NCI-H446 (cell line): ENCODE data around the gene WDPCP.
"Not testable (repeated sequence)": the region's sequence is repeated elsewhere in the genome, so short reads cannot be mapped to it uniquely, and the experiment has no call there.

Source experiments
- DNase-seq, 2 experiments: peaks; one replicate each; lab custom pipeline; 2025; lab: John Stamatoyannopoulos, UW

The WDPCP gene

DNA sequence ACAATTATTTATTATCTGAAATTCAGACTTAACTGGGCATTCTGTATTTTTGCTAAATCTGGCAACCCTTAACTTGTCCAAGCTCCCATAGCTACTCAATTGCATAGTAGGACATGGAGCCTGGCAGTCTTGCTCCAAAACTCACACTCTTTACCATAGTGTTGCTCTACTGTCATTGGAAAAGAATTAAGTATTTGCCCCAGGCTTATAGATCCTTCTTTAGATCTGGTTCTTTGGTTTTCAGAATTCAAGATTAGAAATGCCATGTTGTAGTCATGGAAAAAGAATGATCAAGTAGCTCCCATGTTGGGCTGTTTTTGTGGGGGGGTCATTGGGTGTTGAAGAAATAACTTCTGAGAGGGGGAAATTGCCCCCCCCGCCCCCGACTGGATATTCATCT lies 240.9 kb downstream of the WDPCP start:
- no peak for DNase-seq

DNA sequence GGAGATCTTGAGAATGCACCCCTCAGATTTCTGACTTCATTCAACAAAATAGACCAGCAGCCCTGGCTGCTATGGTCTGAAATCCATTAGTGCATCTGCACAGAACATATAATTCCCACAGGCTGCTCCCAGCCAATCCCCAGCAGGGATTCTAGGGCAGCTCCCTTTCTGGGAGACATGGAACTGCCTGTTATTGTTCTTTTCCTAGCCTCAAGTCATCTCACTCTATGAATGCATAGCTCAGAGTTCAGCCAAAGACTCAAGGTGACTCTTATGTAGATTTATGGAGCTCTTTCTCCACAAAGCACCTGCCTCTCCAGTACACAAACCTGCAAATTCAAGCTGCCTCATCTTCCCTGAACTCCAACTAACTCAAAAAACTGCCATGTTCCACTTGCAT lies 241.9 kb downstream of the WDPCP start:
- DNase-seq, result no peak

DNA sequence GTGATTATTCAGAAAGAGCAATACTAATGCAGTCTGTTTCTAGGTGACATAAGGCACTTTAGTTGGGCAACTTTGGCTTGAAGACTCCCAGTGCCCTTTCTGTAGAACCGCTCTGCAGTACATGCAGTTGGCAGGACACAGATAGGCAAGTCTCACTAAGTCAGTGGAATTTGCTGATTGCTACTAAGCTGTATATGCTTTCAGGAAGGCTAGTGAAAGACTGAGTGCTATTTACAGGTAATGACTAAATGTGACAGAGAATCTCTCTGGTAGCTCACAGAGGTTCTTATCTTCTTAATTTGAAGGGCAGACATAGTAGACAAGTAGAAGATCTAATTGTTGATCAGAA lies 243.0 kb downstream of the WDPCP start:
- DNase-seq, result no peak

DNA sequence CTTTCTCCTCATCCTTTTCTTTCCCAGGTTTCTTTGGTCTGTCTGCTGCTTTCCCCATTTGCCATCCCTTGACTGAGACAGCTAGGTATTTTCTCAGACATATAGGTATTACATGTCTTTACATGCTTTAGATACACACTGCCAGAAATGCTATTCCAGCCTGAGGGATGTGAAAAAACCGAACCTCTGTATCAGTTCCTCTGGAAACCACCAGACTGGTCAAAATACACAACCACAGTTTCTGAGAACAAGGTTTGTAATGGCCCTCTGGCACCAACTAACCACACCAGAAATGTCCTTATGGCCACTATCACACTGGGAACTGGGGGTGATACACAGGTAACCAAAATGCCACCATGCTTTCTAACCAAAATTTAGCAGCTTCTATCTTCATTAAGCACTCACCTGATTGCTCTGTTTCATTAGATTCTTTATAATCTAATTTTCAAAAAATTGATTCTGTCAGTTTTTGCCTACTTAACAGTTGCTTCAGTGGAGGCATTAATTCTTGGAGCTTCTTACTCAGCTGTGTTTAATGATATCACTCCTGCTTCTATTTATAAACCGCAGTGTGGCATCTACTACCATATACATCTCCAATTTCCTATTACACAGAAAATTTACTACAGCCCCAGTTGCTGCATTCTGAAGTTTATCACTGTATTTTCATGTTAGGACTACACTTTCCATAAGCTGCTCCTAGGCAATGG lies 243.5 kb downstream of the WDPCP start:
- no peak for DNase-seq

DNA sequence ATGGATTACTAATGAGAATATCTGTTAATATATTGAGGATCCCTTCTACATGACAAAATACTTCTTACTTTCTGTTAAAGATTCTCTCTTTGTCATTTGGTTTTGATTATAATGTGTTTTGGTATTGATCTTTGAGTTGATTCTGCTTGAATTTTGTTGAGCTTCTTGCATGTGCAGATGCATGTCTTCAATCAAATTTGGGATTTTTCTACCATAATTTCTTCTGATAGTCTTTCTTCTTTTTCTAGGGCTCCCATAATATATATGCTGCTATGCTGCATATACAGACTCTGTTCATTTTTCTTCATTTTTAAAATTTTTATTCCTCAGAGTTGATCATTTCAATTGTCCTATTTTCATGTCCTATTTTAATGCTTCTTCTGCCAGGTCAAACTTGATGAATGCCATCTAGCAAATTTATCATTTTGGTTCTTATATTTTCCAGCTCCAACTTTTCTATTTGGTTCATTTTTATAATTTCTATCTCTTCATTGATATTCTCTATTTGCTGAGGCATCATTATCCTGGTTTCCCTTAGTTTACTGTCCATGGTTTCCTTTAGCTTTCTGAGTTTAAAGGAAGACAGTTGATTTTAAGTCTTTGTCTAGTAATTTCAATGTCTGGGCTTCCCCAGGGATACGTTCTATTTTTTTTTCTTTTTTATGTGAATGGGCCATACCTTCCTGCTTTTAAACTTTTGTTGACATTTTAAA lies 244.7 kb downstream of the WDPCP start:
- no peak for DNase-seq

DNA sequence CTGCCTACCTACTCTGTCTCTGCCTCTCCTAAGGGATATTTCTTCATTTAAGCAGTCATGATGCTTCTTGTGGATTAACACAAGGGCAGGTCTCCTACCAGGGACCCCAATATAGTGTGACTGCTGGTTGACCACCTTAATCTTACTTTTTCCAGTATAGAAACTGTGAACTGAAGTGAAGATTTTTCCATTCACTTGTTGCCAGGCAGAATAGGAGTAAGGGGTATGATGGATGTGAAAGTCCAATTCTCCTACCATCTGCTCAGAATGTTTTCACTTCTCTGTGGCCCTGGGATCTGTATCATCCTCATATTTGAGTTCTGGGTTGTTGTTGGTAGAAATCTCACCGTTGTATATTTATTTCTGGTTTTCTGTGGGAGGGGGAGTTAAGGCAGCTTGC lies 247.8 kb downstream of the WDPCP start:
- no peak for DNase-seq

DNA sequence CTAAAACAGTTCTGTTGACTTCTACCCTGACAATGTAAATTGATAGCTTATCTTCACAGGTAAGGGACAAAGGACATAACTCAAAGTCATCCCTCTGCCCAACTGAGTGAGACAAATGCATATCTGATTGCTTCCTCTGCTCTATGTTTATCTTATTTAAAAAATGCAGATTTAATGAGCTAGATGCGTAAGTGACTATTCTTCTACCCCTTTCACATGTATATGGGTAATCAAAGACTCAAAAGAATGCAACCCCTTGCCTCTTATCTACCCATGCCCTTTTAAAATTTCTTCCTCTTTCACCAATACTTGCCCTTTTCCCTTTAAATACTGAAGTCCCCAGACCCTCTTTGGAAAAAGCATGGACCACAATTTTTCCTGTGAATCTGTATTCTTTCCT lies 253.4 kb downstream of the WDPCP start:
- DNase-seq, result no peak

DNA sequence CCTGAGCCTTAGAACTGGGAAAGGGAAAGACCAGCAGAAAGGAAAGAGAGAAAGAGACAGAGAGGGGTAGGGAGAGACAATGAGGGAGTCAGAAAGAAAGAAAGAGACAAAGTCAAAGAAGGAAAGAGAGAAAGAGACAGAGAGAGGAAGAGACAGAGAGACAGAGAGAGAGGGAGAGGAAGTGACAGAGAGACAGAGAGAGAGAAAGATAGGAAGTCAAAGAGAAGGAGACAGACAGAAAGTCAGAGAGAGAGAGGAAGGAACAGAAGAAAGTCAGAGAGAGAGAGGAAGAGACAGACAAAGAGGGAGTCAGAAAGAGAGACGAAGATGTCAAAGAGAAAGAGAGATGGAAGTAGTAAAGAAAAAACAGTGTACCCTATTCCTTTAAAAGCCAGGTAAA lies 261.8 kb downstream of the WDPCP start:
- no peak for DNase-seq

DNA sequence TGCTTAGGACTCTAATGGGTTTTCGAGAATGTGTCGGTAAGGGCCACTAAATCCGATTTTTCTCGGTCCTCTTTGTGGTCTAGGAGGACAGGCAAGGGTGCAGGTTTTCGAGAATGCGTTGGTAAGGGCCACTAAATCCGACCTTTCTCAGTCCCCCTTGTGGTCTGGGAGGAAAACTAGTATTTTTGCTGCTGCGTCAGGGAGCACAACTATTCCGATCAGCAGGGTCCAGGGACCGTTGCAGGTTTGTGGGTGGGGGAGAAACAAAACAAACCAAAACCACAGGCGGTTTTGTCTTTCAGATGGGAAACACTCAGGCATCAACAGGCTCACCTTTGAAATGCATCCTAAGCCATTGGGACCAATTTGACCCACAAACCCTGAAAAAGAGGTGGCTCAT lies 264.6 kb downstream of the WDPCP start:
- not testable (repeated sequence) for DNase-seq

DNA sequence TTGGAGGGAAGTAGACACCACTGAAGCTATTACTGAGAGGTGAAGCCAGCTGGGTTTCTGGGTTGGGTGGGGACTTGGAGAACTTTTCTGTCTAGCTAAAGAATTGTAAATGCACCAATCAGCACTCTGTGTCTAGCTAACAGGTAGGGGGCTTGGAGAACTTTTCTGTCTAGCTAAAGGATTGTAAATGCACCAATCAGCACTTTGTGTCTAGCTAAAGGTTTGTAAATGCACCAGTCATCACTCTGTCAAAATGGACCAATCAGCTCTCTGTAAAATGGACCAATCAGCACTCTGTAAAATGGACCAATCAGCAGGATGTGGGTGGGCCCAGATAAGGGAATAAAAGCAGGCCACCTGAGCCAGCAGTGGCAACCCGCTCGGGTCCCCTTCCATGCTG lies 266.3 kb downstream of the WDPCP start:
- not testable (repeated sequence) for DNase-seq

DNA sequence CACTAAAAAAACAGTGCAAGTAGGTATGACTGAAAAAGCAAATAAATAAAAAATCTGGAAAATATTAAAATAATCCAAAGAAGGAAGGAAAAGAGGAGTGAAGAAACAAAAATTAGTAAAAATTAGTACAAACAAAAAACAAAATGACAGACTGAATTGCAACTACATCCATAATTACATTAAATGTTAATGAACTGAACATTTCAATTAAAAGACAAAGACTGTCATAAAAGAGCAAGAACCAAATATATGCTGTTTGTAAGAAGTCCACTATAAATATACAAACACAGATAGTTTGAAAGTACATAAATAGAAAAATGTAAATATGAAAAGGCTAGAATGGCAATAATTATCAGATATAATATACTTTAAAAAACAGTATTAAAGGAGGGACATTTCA lies 267.6 kb downstream of the WDPCP start:
- DNase-seq, result no peak

DNA sequence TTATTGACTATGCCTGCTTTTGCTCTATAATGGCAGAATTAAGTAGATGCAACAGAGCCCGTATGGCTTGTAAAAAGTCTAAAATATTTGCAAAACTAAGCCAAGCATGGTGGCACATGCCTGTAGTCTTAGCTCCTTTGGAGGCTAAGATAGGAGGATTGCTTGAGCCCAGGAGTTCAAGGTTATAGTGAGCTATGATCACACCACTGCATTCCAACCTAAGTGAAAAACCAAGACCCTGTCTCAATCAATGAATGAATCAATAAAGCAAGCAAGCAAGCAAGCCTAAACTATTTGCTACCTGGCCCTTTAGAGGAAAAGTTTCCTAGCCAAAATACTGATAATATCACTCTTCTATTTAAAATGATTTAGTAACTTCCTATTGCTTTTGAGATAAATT lies 277.7 kb downstream of the WDPCP start:
- no peak for DNase-seq

DNA sequence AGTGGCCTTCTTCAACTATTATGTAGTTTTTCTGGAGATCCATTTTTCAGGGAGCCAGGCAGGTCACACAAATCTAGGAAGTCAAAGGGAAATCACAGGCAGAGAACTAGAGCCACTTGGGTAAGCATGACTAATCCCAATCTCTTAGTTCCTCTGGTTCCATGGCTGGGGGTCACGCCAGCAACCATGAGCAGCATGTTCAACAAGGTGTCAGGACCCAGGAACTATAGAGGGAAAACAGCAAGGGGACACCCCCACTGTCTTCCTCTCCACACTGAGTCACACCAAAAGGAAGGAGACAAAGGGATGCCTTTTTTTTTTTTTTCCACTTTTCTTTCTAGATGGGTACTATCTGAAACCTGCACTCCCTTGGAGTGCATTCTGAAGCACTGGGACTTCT lies 286.8 kb downstream of the WDPCP start:
- no peak for DNase-seq

DNA sequence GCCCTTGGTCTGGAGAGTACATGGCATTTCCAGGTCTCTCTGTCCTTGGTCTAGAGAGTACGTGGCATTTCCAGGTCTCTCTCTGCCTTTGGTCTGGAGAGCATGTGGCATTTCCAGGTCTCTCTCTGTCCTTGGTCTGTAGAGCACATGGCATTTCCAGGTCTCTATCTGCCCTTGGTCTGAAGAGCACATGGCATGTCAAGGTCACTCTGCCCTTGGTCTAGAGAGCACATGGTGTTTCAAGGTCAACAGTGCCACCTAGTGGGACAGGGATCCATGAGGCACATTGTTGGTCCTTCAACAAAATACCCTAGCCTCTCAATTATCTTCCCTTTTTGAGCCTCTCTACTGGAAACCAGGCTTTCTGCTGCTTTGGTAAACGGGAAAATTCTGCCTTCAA lies 287.4 kb downstream of the WDPCP start:
- DNase-seq, result no peak

DNA sequence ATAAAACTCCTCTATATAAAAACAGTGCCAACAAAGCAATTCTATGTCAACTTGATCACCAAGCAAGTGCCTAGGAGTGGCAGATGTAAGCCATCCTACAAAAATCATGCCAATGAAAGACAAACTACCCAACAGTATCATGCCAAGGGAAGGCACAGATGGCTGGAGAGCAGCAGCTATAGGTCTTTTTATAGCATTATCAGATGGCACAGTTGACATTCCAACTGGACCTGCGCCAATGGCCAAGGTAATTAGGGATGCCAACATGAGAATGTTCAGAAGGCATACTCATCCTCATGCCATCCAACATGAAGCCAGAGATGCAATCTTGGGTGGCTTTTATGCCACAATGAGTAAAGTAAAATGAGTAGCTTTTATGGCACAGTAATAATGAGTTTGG lies 300.3 kb downstream of the WDPCP start:
- peak; percentile 64 to 90 for DNase-seq

DNA sequence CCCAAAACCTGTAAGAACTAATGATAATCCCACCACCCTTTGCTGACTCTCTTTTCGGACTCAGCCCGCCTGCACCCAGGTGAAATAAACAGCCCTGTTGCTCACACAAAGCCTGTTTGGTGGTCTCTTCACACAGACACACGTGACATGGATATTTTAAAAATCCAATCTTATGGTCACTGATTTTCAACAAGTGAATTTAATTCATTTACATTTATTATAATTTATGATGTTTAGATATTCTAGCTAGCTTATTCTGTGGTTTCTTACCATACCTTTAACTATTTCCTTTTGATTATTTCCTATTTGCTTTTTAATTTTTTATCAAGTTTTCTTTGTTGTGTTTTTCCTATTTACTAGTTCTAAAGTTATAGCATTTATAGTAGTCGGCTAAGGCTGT lies 301.8 kb downstream of the WDPCP start:
- DNase-seq, result not testable (repeated sequence)

DNA sequence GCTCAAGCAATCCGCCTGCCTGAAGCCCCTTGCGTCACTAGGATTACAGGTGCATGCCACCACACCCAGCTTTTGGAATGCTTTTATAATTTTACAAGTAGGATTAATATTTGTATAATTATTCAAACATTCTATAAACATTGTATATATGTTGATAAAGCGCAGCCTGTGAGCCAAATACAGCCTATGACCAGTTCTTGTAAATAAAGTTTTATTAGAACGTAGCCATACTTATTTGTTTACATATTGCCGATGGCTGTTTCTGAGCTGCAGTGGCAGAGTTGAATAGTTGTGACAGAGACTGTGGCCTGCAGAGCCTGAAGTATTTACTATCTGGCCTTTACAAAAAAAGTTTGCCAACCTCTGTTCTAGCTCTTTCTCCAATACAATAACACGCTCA lies 305.0 kb downstream of the WDPCP start:
- DNase-seq, result no peak

DNA sequence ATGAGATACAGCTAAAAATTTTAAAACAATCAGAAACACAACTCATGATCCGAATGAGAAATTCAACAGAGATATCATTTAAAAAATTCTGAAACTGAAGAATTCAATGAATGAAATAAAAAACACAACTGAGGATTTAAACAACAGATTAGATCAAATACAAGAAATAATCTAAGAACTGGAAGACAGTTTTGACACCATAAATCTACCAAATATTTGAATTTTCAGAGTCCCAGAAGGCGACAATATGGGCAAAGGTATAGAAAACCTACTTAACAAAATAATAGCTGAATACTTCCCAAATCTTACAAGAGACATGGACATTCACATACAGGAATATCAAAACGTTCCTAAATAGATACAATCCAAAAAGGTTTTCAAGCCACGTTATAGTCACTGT lies 315.7 kb downstream of the WDPCP start:
- DNase-seq, result no peak

DNA sequence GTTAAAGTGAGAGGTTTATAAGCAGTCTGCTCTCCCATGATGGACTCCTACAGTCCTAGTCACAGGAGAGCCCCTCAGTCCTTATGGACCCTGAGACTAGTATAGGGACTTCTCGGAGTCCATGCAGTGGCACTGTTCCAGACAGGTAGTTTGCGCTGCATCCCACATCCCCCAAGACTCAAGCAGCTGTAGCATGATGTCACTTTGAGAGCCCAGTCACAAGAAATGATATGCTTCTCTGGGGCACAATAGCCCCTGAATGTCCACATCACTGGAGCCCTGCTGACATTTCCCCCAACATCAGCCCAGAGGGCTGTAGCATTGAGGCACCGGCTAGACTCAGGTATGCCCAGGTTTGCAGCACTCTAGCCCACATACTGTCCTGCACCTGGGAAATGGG lies 317.6 kb downstream of the WDPCP start:
- no peak for DNase-seq

DNA sequence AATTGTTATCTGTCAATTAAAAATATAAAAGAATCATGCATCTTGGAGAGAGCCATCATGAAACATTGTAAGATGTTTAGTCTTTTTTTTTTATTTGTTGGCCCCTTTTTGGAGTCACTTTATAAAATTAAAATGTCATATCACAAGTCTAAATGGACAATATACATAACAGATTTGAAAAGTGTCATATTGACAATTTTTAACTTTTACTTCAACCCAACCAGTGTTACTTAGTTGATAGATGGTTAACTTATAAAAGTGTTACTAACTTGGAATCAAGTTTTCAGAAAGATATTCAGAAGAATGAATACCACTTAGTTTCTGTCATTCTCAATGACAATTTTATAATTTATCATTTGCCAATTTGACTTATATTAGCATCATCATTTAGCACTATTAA lies 319.3 kb downstream of the WDPCP start:
- DNase-seq, result no peak

DNA sequence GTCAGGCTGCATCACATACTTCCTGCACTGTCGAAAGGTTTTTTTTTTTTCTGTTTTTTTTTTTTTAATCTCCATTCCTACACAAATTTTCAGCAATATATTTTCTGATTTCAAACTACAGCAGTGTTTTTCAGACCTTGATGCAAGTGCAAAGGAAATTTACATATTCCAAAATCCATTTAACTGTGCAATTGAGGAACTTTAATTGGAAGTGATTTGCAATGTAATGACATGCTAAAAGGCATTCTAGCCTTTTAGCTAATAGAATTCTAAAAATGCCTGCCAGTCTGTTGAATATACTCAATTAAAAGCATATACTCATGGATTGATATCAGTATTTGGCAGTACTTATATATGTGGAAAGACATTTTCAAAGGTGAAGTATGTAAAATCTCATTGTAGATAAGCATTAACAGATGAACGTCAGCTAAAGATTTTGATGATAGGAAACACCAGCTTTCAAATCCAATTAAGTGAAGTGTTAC lies 327.1 kb downstream of the WDPCP start:
- DNase-seq, result no peak

DNA sequence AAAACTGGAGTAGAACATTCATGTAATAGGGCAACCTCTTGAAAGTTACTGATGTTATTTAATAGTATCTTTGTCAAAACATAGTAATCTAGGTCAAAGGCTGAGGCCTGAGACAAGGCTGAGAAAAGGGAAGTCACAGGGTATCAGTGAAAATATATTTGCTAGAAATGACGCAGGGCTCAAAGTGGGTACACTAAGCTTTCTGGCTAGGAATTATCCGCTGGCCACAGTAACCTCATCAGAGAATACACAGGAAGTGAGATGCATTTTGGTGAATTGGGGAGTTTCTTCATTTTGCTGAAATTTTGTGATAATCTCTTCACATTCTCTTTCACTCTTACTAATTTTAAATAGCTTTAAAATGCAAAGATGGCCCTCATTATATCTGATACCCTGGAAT lies 330.8 kb downstream of the WDPCP start:
- no peak for DNase-seq

DNA sequence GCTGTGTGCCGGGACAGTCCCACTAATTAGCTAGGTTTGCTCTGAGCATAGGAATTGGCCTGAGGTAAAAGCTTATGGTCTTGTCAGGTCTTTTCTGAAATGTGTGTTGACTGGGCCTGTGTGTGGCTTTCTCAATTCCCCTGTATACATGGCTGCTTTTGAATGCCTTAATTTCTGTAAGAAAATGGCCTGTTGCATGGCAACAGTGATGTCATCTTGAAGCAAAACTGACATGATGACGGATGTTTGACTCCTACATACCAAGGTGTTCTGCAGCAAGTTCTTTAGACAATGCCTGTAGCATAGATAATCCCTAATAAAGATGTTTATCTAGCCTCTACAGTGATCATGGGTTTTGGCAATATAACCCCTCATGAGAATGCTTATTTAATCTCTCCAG lies 339.1 kb downstream of the WDPCP start:
- DNase-seq, result no peak

DNA sequence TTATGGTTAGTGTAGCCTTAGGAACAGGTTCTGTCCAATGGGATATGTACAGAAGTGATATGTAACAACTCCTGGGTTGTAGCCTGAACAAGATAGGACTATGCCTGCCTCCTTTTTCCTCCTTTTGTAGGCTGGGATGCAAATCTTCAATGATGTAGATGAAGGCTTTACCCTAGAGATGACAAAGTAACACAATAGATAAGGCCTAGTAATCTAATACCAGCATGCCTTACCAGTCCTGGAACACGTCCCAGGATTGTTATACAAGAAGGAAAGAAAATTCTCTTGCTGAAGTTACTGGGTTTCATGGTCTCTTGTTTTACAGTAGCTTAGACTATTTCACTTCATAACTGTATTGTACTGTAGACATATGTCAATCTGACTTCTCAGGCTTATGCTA lies 345.5 kb downstream of the WDPCP start:
- DNase-seq, result no peak
